Measurements from ENCODE around the gene UBC. TPM values are rescaled to one million over a fixed set of nuclear protein-coding genes. Genes with fewer than 3 reads are reported as not detected.
"Not testable (repeated sequence)": the region's sequence is repeated elsewhere in the genome, so short reads cannot be mapped to it uniquely, and the experiment has no call there.

UBC gene
- total RNA-seq, 2 experiments from 2014 or later, result 1,036 to 1,066 TPM

- peak; percentile 81 for DNase-seq
- H3K4me1 Mint-ChIP-seq (ENCODE audit: low read depth), result peaks cover 77% of the 10 kb centered on the region
- CTCF ChIA-PET, result interaction anchor here (1.4 to 9.2 kb wide), 4 partner anchors 14 to 20 kb away, joined by 4 to 113 read pairs (median 26); no protein-coding TSS in a partner anchor
- H3K9me3 Mint-ChIP-seq, result no peaks in the 10 kb centered on the region
- H3K4me3 Mint-ChIP-seq, result peak overlapping the region; percentile 68
- H3K36me3 Mint-ChIP-seq (ENCODE audit: low read depth), result peaks cover 3% of the 10 kb centered on the region
- intact Hi-C loops (cut with micrococcal nuclease), result loop anchor here (1.0 to 5.0 kb wide), 8 partner anchors 13 to 1552 kb away; partner anchors contain the start of genes ATP6V0A2, KMT5A, NCOR2 and RILPL2
- H3K27ac Mint-ChIP-seq, result peak overlapping the region; percentile 100
- no peaks in the 10 kb centered on the region for H3K27me3 Mint-ChIP-seq (ENCODE audit: low read depth)
Measured at GRCh38 chr12:124919521-124920352, 5.3 kb upstream of the UBC start.

GRCh38 chr12:124918622-124918988 is 4.2 kb upstream of the UBC start:
- Mint-ChIP-seq H3K27ac (peak overlapping the region; percentile 100), H3K4me3 (peak overlapping the region; percentile 73), H3K36me3 (ENCODE audit: low read depth) (peaks cover 14% of the 10 kb centered on the region), H3K4me1 (ENCODE audit: low read depth) (peaks cover 77% of the 10 kb centered on the region)
- DNase-seq; H3K27me3 Mint-ChIP-seq (ENCODE audit: low read depth); H3K9me3 Mint-ChIP-seq: not testable (repeated sequence)
- intact Hi-C loops (cut with micrococcal nuclease), result loop anchor here (5.0 kb wide), 6 partner anchors 351 to 1551 kb away; partner anchors contain the start of genes ATP6V0A2, KMT5A, NCOR2 and RILPL2
- CTCF ChIA-PET, result interaction anchor here (1.0 to 9.2 kb wide), 6 partner anchors 10 to 21 kb away, joined by 3 to 113 read pairs (median 6); no protein-coding TSS in a partner anchor

- intact Hi-C loops (cut with micrococcal nuclease), result loop anchor here (1.0 to 5.0 kb wide), 10 partner anchors 10 to 1551 kb away; partner anchors contain the start of genes ATP6V0A2, DHX37, KMT5A and NCOR2
- H3K27ac Mint-ChIP-seq, result peak overlapping the region; percentile 100
- H3K36me3 Mint-ChIP-seq (ENCODE audit: low read depth), result peaks cover 20% of the 10 kb centered on the region
- CTCF ChIA-PET, result interaction anchor here (1.0 to 9.2 kb wide), 5 partner anchors 10 to 21 kb away, joined by 3 to 113 read pairs (median 8); no protein-coding TSS in a partner anchor
- peak; percentile 33 for DNase-seq
- H3K4me1 Mint-ChIP-seq (ENCODE audit: low read depth), result peaks cover 82% of the 10 kb centered on the region
- H3K4me3 Mint-ChIP-seq, result peak overlapping the region; percentile 73
- H3K9me3 Mint-ChIP-seq, result no peaks in the 10 kb centered on the region
- H3K27me3 Mint-ChIP-seq (ENCODE audit: low read depth), result peaks cover 6% of the 10 kb centered on the region
Measured at GRCh38 chr12:124917841-124918621, 3.6 kb upstream of the UBC start.

- Mint-ChIP-seq H3K4me3 (peak overlapping the region; percentile 73), H3K9me3 (no peaks in the 10 kb centered on the region), H3K27ac (peak overlapping the region; percentile 100), H3K4me1 (ENCODE audit: low read depth) (peaks cover 83% of the 10 kb centered on the region), H3K27me3 (ENCODE audit: low read depth) (peaks cover 6% of the 10 kb centered on the region), H3K36me3 (ENCODE audit: low read depth) (peaks cover 27% of the 10 kb centered on the region)
- peak; percentile 98 for DNase-seq
- CTCF ChIA-PET, result interaction anchor here (1.0 to 9.2 kb wide), 5 partner anchors 9 to 22 kb away, joined by 3 to 113 read pairs (median 8); no protein-coding TSS in a partner anchor
- intact Hi-C loops (cut with micrococcal nuclease), result loop anchor here (1.0 to 5.0 kb wide), 10 partner anchors 11 to 1550 kb away; partner anchors contain the start of genes ATP6V0A2, DHX37, KMT5A and NCOR2
Measured at GRCh38 chr12:124917135-124917840, 2.8 kb upstream of the UBC start.

GRCh38 chr12:124916374-124917134 is 2.1 kb upstream of the UBC start:
- intact Hi-C loops (cut with micrococcal nuclease), result loop anchor here (1.0 to 5.0 kb wide), 10 partner anchors 12 to 1549 kb away; partner anchors contain the start of genes ATP6V0A2, DHX37, KMT5A and NCOR2
- Mint-ChIP-seq H3K4me1 (ENCODE audit: low read depth) (peaks cover 79% of the 10 kb centered on the region), H3K36me3 (ENCODE audit: low read depth) (peaks cover 28% of the 10 kb centered on the region), H3K4me3 (peak overlapping the region; percentile 73), H3K9me3 (no peaks in the 10 kb centered on the region), H3K27me3 (ENCODE audit: low read depth) (peaks cover 6% of the 10 kb centered on the region), H3K27ac (peak overlapping the region; percentile 100)
- CTCF ChIA-PET, result interaction anchor here (0.6 to 9.2 kb wide), 5 partner anchors 8 to 42 kb away, joined by 3 to 113 read pairs (median 8); no protein-coding TSS in a partner anchor
- peak; percentile 71 for DNase-seq

- peak overlapping the region; percentile 100 for H3K27ac Mint-ChIP-seq
- no peak for DNase-seq
- H3K36me3 Mint-ChIP-seq (ENCODE audit: low read depth), result peaks cover 37% of the 10 kb centered on the region
- peaks cover 6% of the 10 kb centered on the region for H3K27me3 Mint-ChIP-seq (ENCODE audit: low read depth)
- no peaks in the 10 kb centered on the region for H3K9me3 Mint-ChIP-seq
- intact Hi-C loops (cut with micrococcal nuclease), result loop anchor here (5.0 kb wide), 6 partner anchors 348 to 1548 kb away; partner anchors contain the start of genes ATP6V0A2, KMT5A, NCOR2 and RILPL2
- H3K4me3 Mint-ChIP-seq, result peak overlapping the region; percentile 98
- CTCF ChIA-PET, result interaction anchor here (0.7 to 9.2 kb wide), 3 partner anchors 9 to 24 kb away, joined by 3 to 113 read pairs (median 27); no protein-coding TSS in a partner anchor
- peaks cover 77% of the 10 kb centered on the region for H3K4me1 Mint-ChIP-seq (ENCODE audit: low read depth)
Measured at GRCh38 chr12:124915239-124916236, 1.1 kb upstream of the UBC start.

GRCh38 chr12:124913474-124914391 is 717 bp downstream of the UBC start:
- peak overlapping the region; percentile 98 for H3K4me3 Mint-ChIP-seq
- H3K27ac Mint-ChIP-seq, result peak overlapping the region; percentile 98
- peak; percentile 98 for DNase-seq
- CTCF ChIA-PET, result interaction anchor here (0.6 to 9.2 kb wide), 2 partner anchors 20 to 26 kb away, joined by 3 to 113 read pairs; no protein-coding TSS in a partner anchor
- H3K36me3 Mint-ChIP-seq (ENCODE audit: low read depth), result peaks cover 37% of the 10 kb centered on the region
- H3K9me3 Mint-ChIP-seq, result no peaks in the 10 kb centered on the region
- intact Hi-C loops (cut with micrococcal nuclease), result loop anchor here (1.0 kb wide), 1 partner anchor 14 kb away; no protein-coding TSS in a partner anchor
- H3K4me1 Mint-ChIP-seq (ENCODE audit: low read depth), result peaks cover 66% of the 10 kb centered on the region
- H3K27me3 Mint-ChIP-seq (ENCODE audit: low read depth), result peaks cover 6% of the 10 kb centered on the region

GRCh38 chr12:124912529-124913287 is 1.7 kb downstream of the UBC start:
- Mint-ChIP-seq H3K27ac (peak overlapping the region; percentile 98), H3K4me3 (peak overlapping the region; percentile 98), H3K4me1 (ENCODE audit: low read depth) (peaks cover 55% of the 10 kb centered on the region), H3K36me3 (ENCODE audit: low read depth) (peaks cover 37% of the 10 kb centered on the region)
- CTCF ChIA-PET, result interaction anchor here (9.2 kb wide), 1 partner anchor 27 kb away, joined by 113 read pairs; no protein-coding TSS in a partner anchor
- DNase-seq; H3K9me3 Mint-ChIP-seq; intact Hi-C loops (cut with micrococcal nuclease); H3K27me3 Mint-ChIP-seq (ENCODE audit: low read depth): not testable (repeated sequence)
